HEK293 (cell line): ENCODE measurements around the gene NFATC3.
A peak's percentile ranks its signal among the peaks of the same experiment; 100 is the strongest.

ENCODE experiments used
- CTCF ChIA-PET: fragments of 350-600 bp; formaldehyde crosslinking; extraction: SDS; loops from one replicate; lab custom pipeline; 2021; ENCODE audit warnings: antibody characterized with exemption; lab: Yijun Ruan, JAX
- POLR2A ChIA-PET: fragments of 300-600 bp; formaldehyde crosslinking; extraction: SDS; loops from one replicate; lab custom pipeline; 2020; ENCODE audit warnings: antibody characterized with exemption, inconsistent platforms; lab: Yijun Ruan, JAX
- H3K27ac ChIP-seq: fragments of 200-500 bp; sonication (Bioruptor generic); 2 replicates; pipeline ENCODE4 v1.5.1; 2014; ENCODE audit warnings: low read depth, low read length, control low read depth, inconsistent platforms; ENCODE audit errors: extremely low read depth
- H3K36me3 ChIP-seq, 2 experiments: fragments of 200-500 bp in 1 of 2; sonication (Bioruptor generic) in 1 of 2; 1 replicate in 1 of 2; 2 replicates in 1 of 2; pipeline ENCODE4 v1.5.1; 2014 to 2017; ENCODE audit warnings: inconsistent platforms in 2 of 2, low read length in 2 of 2; ENCODE audit not compliant: control insufficient read depth in 2 of 2, insufficient read depth in 1 of 2
- H3K4me1 ChIP-seq: fragments of 200-500 bp; sonication (Bioruptor generic); 2 replicates; pipeline ENCODE4 v1.5.1; 2014; ENCODE audit warnings: mild to moderate bottlenecking, low read length, inconsistent platforms; ENCODE audit not compliant: control insufficient read depth, insufficient read depth
- H3K4me3 ChIP-seq: 2 replicates; pipeline ENCODE4 v1.5.1; 2011; ENCODE audit warnings: low read depth, mild to moderate bottlenecking, control low read depth, low read length, moderate library complexity
- H3K9me3 ChIP-seq: fragments of 200-500 bp; sonication (Bioruptor generic); 2 replicates; pipeline ENCODE4 v1.5.1; 2014; ENCODE audit warnings: low read depth, low read length, inconsistent platforms; ENCODE audit not compliant: control insufficient read depth, insufficient read depth
- BCL11A ChIP-seq: fragments of 450-650 bp; formaldehyde crosslinking; IDR thresholded peaks from 2 replicates; pipeline ENCODE4 v1.5.1; 2016; ENCODE audit warnings: low read depth, missing biosample characterization, missing genetic modification characterization
- FEZF1 ChIP-seq: fragments of 450-650 bp; formaldehyde crosslinking; IDR thresholded peaks from 2 replicates; pipeline ENCODE4 v1.5.1; 2016; ENCODE audit warnings: missing biosample characterization, missing genetic modification characterization
- GFI1B ChIP-seq: fragments of 450-650 bp; formaldehyde crosslinking; IDR thresholded peaks from 2 replicates; pipeline ENCODE4 v1.5.1; 2016; ENCODE audit warnings: missing biosample characterization, missing genetic modification characterization
- KLF8 ChIP-seq: fragments of 450-650 bp; formaldehyde crosslinking; IDR thresholded peaks from 2 replicates; pipeline ENCODE4 v1.5.1; 2016; ENCODE audit warnings: missing biosample characterization, missing genetic modification characterization
- RBAK ChIP-seq: fragments of 450-650 bp; formaldehyde crosslinking; IDR thresholded peaks from 2 replicates; pipeline ENCODE4 v1.5.1; 2016; ENCODE audit warnings: missing biosample characterization, missing genetic modification characterization
- ZBTB20 ChIP-seq: fragments of 450-650 bp; formaldehyde crosslinking; IDR thresholded peaks from 2 replicates; pipeline ENCODE4 v1.5.1; 2016; ENCODE audit warnings: missing biosample characterization, missing genetic modification characterization
- ZBTB21 ChIP-seq: fragments of 450-650 bp; formaldehyde crosslinking; IDR thresholded peaks from 2 replicates; pipeline ENCODE4 v1.5.1; 2017; ENCODE audit warnings: missing biosample characterization, missing genetic modification characterization
- ZNF473 ChIP-seq: fragments of 450-650 bp; formaldehyde crosslinking; IDR thresholded peaks from 2 replicates; pipeline ENCODE4 v1.5.1; 2017; ENCODE audit warnings: missing biosample characterization, missing genetic modification characterization
- ZNF521 ChIP-seq: fragments of 450-650 bp; formaldehyde crosslinking; IDR thresholded peaks from 2 replicates; pipeline ENCODE4 v1.5.1; 2017; ENCODE audit warnings: missing biosample characterization, mild to moderate bottlenecking, missing genetic modification characterization
- ZNF530 ChIP-seq: fragments of 450-650 bp; formaldehyde crosslinking; IDR thresholded peaks from 2 replicates; pipeline ENCODE4 v1.5.1; 2016; ENCODE audit warnings: low read depth, missing biosample characterization, missing genetic modification characterization
- ZNF600 ChIP-seq: fragments of 450-650 bp; formaldehyde crosslinking; IDR thresholded peaks from 2 replicates; pipeline ENCODE4 v1.5.1; 2016; ENCODE audit warnings: missing biosample characterization, missing genetic modification characterization
- ZNF624 ChIP-seq: fragments of 450-650 bp; formaldehyde crosslinking; IDR thresholded peaks from 2 replicates; pipeline ENCODE4 v1.5.1; 2017; ENCODE audit warnings: missing biosample characterization, missing genetic modification characterization
- ZNF629 ChIP-seq: fragments of 450-650 bp; formaldehyde crosslinking; IDR thresholded peaks from 2 replicates; pipeline ENCODE4 v1.5.1; 2017; ENCODE audit warnings: missing biosample characterization, missing genetic modification characterization
- ZNF664 ChIP-seq: fragments of 450-650 bp; formaldehyde crosslinking; IDR thresholded peaks from 2 replicates; pipeline ENCODE4 v1.5.1; 2016; ENCODE audit warnings: missing biosample characterization, missing genetic modification characterization
- TF ChIP-seq, protein P1 (sequence below): fragments of 450-650 bp; formaldehyde crosslinking; IDR thresholded peaks from 2 replicates; pipeline ENCODE4 v1.5.1; 2017; ENCODE audit warnings: missing biosample characterization, missing genetic modification characterization
- TF ChIP-seq, protein P2 (sequence below): fragments of 450-650 bp; formaldehyde crosslinking; IDR thresholded peaks from 2 replicates; pipeline ENCODE4 v1.5.1; 2017; ENCODE audit warnings: missing biosample characterization, missing genetic modification characterization
- TF ChIP-seq, protein P3 (sequence below): fragments of 450-650 bp; formaldehyde crosslinking; IDR thresholded peaks from 2 replicates; pipeline ENCODE4 v1.5.1; 2016; ENCODE audit warnings: missing biosample characterization, missing genetic modification characterization
- TF ChIP-seq, protein P4 (sequence below): fragments of 450-650 bp; formaldehyde crosslinking; IDR thresholded peaks from 2 replicates; pipeline ENCODE4 v1.5.1; 2017; ENCODE audit warnings: missing biosample characterization, missing genetic modification characterization
- TF ChIP-seq, protein P5 (sequence below): fragments of 450-650 bp; formaldehyde crosslinking; IDR thresholded peaks from 2 replicates; pipeline ENCODE4; 2016; ENCODE audit warnings: missing biosample characterization, missing genetic modification characterization
- TF ChIP-seq, protein P6 (sequence below): fragments of 450-650 bp; IDR thresholded peaks from 2 replicates; pipeline ENCODE4 v1.5.1; 2018; ENCODE audit warnings: missing biosample characterization, mild to moderate bottlenecking, missing genetic modification characterization
- TF ChIP-seq, protein P7 (sequence below): sonication (generic); formaldehyde crosslinking; IDR thresholded peaks from 2 replicates; pipeline ENCODE4 v1.8.1; 2022; ENCODE audit warnings: mild to moderate bottlenecking, moderate library complexity, missing genetic modification reagents
- TF ChIP-seq, protein P8 (sequence below): fragments of 450-650 bp; formaldehyde crosslinking; conservative IDR thresholded peaks from 2 replicates; pipeline ENCODE4 v1.5.1; 2016; ENCODE audit warnings: low read depth, missing biosample characterization, missing genetic modification characterization

Gene NFATC3

DNA sequence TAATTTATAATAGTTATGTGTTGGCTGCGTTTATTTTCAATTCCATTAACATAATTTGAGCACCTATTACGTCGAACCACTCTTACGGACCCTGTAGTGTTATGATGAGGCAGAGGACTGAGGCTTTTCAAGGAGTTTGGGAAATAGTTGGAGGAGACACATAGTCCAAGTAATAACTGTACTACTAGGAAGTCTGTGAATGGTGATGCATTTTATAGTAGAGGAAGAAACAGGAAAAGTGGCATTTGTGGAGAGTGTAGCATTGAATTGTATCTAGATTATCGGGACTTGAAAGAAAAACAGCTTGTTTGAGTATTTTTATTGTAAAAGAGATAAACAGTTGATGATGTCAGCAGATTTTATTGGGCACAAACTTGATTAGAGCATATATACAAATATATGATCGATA, 1.7 kb downstream of the NFATC3 start:
- H3K4me1 ChIP-seq: peaks cover 24% of the 10 kb centered on the region
- no peaks in the 10 kb centered on the region for H3K36me3 ChIP-seq
- no peaks in the 10 kb centered on the region for H3K9me3 ChIP-seq
- CTCF ChIA-PET: interaction anchor here (1.0 to 1.3 kb wide), 3 partner anchors 141 to 175 kb away, joined by 3 to 4 read pairs (median 4); no protein-coding TSS in a partner anchor
- H3K27ac ChIP-seq: 0 out of 2 replicates have a peak overlapping the region, but pooled peaks have one; percentile 13
- POLR2A ChIA-PET: interaction anchor here (2.0 to 4.5 kb wide), 2 partner anchors 148 to 150 kb away, joined by 7 to 34 read pairs; partner anchors contain the start of gene ESRP2
- H3K4me3 ChIP-seq: peak overlapping the region; percentile 77
- TF ChIP-seq ZNF624 (tag by site-specific recombination) (no peak), ZNF473 (no peak), GFI1B (no peak), ZNF629 (tag by site-specific recombination) (peak; percentile 69), ZNF521 (tag by site-specific recombination) (no peak), ZNF530 (tag by site-specific recombination) (no peak), ZBTB21 (tag by site-specific recombination) (peak; percentile 12; the same call in 1 of the 2 replicates), FEZF1 (tag by site-specific recombination) (0 out of 2 replicates have a peak, but pooled peaks have one; percentile 40), BCL11A (no peak), ZNF600 (no peak), ZNF664 (tag by site-specific recombination) (peak; percentile 26; the same call in 1 of the 2 replicates), ZBTB20 (tag by site-specific recombination) (peak; percentile 32; the same call in 1 of the 2 replicates), KLF8 (no peak), RBAK (no peak)
- TF ChIP-seq, protein P1, sequence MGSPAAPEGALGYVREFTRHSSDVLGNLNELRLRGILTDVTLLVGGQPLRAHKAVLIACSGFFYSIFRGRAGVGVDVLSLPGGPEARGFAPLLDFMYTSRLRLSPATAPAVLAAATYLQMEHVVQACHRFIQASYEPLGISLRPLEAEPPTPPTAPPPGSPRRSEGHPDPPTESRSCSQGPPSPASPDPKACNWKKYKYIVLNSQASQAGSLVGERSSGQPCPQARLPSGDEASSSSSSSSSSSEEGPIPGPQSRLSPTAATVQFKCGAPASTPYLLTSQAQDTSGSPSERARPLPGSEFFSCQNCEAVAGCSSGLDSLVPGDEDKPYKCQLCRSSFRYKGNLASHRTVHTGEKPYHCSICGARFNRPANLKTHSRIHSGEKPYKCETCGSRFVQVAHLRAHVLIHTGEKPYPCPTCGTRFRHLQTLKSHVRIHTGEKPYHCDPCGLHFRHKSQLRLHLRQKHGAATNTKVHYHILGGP (tag by site-specific recombination): no peak
- TF ChIP-seq, protein P2, sequence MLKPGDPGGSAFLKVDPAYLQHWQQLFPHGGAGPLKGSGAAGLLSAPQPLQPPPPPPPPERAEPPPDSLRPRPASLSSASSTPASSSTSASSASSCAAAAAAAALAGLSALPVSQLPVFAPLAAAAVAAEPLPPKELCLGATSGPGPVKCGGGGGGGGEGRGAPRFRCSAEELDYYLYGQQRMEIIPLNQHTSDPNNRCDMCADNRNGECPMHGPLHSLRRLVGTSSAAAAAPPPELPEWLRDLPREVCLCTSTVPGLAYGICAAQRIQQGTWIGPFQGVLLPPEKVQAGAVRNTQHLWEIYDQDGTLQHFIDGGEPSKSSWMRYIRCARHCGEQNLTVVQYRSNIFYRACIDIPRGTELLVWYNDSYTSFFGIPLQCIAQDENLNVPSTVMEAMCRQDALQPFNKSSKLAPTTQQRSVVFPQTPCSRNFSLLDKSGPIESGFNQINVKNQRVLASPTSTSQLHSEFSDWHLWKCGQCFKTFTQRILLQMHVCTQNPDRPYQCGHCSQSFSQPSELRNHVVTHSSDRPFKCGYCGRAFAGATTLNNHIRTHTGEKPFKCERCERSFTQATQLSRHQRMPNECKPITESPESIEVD (tag by site-specific recombination): peak; percentile 86
- TF ChIP-seq, protein P3, sequence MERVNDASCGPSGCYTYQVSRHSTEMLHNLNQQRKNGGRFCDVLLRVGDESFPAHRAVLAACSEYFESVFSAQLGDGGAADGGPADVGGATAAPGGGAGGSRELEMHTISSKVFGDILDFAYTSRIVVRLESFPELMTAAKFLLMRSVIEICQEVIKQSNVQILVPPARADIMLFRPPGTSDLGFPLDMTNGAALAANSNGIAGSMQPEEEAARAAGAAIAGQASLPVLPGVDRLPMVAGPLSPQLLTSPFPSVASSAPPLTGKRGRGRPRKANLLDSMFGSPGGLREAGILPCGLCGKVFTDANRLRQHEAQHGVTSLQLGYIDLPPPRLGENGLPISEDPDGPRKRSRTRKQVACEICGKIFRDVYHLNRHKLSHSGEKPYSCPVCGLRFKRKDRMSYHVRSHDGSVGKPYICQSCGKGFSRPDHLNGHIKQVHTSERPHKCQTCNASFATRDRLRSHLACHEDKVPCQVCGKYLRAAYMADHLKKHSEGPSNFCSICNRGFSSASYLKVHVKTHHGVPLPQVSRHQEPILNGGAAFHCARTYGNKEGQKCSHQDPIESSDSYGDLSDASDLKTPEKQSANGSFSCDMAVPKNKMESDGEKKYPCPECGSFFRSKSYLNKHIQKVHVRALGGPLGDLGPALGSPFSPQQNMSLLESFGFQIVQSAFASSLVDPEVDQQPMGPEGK (tag by site-specific recombination): no peak
- TF ChIP-seq, protein P4, sequence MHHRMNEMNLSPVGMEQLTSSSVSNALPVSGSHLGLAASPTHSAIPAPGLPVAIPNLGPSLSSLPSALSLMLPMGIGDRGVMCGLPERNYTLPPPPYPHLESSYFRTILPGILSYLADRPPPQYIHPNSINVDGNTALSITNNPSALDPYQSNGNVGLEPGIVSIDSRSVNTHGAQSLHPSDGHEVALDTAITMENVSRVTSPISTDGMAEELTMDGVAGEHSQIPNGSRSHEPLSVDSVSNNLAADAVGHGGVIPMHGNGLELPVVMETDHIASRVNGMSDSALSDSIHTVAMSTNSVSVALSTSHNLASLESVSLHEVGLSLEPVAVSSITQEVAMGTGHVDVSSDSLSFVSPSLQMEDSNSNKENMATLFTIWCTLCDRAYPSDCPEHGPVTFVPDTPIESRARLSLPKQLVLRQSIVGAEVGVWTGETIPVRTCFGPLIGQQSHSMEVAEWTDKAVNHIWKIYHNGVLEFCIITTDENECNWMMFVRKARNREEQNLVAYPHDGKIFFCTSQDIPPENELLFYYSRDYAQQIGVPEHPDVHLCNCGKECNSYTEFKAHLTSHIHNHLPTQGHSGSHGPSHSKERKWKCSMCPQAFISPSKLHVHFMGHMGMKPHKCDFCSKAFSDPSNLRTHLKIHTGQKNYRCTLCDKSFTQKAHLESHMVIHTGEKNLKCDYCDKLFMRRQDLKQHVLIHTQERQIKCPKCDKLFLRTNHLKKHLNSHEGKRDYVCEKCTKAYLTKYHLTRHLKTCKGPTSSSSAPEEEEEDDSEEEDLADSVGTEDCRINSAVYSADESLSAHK (tag by site-specific recombination): 0 out of 2 replicates have a peak, but pooled peaks have one; percentile 11
- TF ChIP-seq, protein P5, sequence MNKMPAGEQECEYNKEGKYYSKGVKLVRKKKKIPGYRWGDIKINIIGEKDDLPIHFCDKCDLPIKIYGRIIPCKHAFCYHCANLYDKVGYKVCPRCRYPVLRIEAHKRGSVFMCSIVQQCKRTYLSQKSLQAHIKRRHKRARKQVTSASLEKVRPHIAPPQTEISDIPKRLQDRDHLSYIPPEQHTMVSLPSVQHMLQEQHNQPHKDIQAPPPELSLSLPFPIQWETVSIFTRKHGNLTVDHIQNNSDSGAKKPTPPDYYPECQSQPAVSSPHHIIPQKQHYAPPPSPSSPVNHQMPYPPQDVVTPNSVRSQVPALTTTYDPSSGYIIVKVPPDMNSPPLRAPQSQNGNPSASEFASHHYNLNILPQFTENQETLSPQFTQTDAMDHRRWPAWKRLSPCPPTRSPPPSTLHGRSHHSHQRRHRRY (tag by site-specific recombination): no peak
- TF ChIP-seq, protein P6, sequence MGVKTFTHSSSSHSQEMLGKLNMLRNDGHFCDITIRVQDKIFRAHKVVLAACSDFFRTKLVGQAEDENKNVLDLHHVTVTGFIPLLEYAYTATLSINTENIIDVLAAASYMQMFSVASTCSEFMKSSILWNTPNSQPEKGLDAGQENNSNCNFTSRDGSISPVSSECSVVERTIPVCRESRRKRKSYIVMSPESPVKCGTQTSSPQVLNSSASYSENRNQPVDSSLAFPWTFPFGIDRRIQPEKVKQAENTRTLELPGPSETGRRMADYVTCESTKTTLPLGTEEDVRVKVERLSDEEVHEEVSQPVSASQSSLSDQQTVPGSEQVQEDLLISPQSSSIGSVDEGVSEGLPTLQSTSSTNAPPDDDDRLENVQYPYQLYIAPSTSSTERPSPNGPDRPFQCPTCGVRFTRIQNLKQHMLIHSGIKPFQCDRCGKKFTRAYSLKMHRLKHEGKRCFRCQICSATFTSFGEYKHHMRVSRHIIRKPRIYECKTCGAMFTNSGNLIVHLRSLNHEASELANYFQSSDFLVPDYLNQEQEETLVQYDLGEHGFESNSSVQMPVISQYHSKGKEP (tag by site-specific recombination): no peak
- TF ChIP-seq, protein P7, sequence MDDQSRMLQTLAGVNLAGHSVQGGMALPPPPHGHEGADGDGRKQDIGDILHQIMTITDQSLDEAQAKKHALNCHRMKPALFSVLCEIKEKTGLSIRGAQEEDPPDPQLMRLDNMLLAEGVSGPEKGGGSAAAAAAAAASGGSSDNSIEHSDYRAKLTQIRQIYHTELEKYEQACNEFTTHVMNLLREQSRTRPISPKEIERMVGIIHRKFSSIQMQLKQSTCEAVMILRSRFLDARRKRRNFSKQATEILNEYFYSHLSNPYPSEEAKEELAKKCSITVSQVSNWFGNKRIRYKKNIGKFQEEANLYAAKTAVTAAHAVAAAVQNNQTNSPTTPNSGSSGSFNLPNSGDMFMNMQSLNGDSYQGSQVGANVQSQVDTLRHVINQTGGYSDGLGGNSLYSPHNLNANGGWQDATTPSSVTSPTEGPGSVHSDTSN: no peak
- TF ChIP-seq, protein P8, sequence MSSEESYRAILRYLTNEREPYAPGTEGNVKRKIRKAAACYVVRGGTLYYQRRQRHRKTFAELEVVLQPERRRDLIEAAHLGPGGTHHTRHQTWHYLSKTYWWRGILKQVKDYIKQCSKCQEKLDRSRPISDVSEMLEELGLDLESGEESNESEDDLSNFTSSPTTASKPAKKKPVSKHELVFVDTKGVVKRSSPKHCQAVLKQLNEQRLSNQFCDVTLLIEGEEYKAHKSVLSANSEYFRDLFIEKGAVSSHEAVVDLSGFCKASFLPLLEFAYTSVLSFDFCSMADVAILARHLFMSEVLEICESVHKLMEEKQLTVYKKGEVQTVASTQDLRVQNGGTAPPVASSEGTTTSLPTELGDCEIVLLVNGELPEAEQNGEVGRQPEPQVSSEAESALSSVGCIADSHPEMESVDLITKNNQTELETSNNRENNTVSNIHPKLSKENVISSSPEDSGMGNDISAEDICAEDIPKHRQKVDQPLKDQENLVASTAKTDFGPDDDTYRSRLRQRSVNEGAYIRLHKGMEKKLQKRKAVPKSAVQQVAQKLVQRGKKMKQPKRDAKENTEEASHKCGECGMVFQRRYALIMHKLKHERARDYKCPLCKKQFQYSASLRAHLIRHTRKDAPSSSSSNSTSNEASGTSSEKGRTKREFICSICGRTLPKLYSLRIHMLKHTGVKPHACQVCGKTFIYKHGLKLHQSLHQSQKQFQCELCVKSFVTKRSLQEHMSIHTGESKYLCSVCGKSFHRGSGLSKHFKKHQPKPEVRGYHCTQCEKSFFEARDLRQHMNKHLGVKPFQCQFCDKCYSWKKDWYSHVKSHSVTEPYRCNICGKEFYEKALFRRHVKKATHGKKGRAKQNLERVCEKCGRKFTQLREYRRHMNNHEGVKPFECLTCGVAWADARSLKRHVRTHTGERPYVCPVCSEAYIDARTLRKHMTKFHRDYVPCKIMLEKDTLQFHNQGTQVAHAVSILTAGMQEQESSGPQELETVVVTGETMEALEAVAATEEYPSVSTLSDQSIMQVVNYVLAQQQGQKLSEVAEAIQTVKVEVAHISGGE (tag by site-specific recombination): 0 out of 2 replicates have a peak, but pooled peaks have one; percentile 35
